Sigmoid colon (tissue), 7 donors: ENCODE results near the gene APOH. TPM values are rescaled to one million over a fixed set of nuclear protein-coding genes. Genes with fewer than 3 reads are reported as not detected.

Source experiments
- DNase-seq: peaks from one replicate; pipeline ENCODE4 v3.0.0-alpha.2; 2019
- H3K27ac ChIP-seq, 4 donors: fragments of 200-600 bp; sonication (generic); one replicate each; pipeline ENCODE4 v1.5.1; 2016 to 2019; ENCODE audit warnings: mild to moderate bottlenecking in 1 of 4
- H3K27me3 ChIP-seq, 3 donors: fragments of 200-600 bp; sonication (generic); one replicate each; pipeline ENCODE4 v1.5.1; 2019; ENCODE audit warnings: mild to moderate bottlenecking in 1 of 3
- H3K36me3 ChIP-seq, 4 donors: fragments of 200-600 bp; sonication (generic); one replicate each; pipeline ENCODE4 v1.5.1; 2016 to 2019
- H3K4me1 ChIP-seq, 4 donors: fragments of 200-600 bp; sonication (generic); one replicate each; pipeline ENCODE4 v1.5.1; 2017 to 2019
- H3K4me3 ChIP-seq, 4 donors: fragments of 200-600 bp; sonication (generic); one replicate each; pipeline ENCODE4 v1.5.1; 2017 to 2019; ENCODE audit warnings: mild to moderate bottlenecking in 2 of 4, moderate library complexity in 1 of 4
- H3K9me3 ChIP-seq, 4 donors: fragments of 200-600 bp in 3 of 4; sonication (generic) in 3 of 4; one replicate each; pipeline versions ENCODE4 v1.5.1 to v1.6.1; 2013 to 2019
- EP300 ChIP-seq, 4 donors: sonication (generic); formaldehyde crosslinking; IDR thresholded peaks; one replicate each; pipeline ENCODE4 v1.6.1; 2017; ENCODE audit warnings: antibody characterized with exemption in 4 of 4
- POLR2A ChIP-seq, 2 donors: fragments of 450-650 bp; IDR thresholded peaks; one replicate each; pipeline ENCODE4 v1.6.1; 2016; ENCODE audit warnings: antibody characterized with exemption in 2 of 2, mild to moderate bottlenecking in 2 of 2, moderate library complexity in 2 of 2
- POLR2AphosphoS5 ChIP-seq, 4 donors: sonication (generic); formaldehyde crosslinking; IDR thresholded peaks; one replicate each; pipeline ENCODE4 v1.6.1; 2017; ENCODE audit warnings: antibody characterized with exemption in 4 of 4
- WGBS, 2 donors: extraction: QIAGEN DNeasy Blood & Tissue Kit; methylation state at CpG; one replicate each; pipeline ENCODE4 v1.1.7; 2013; 5-methylcytosine and 5-hydroxymethylcytosine counted together
- intact Hi-C: fragments of 100-400 bp; cut with DNase I; formaldehyde crosslinking; loops from one replicate; pipeline ENCODE4 v1.15.1; 2023
- polyA plus RNA-seq, 3 donors: library from polyadenylated mRNA; stranded (reverse); fragments of 200-250 nt; gene quantifications; one replicate each; pipeline ENCODE4 v1.2.3, GENCODE V29; 2013
- total RNA-seq, 4 donors: library from RNA; depleted of rRNA; stranded (reverse); fragments of >200 nt; gene quantifications; one replicate each; pipeline ENCODE4 v1.1.0, GENCODE V29; 2016
- TF ChIP-seq, protein P1 (sequence below), 4 experiments: fragments of 450-650 bp in 3 of 4; fragments of 200-600 bp in 1 of 4; IDR thresholded peaks; one replicate each; pipeline ENCODE4 v1.5.1; 2016 to 2019; ENCODE audit warnings: antibody characterized with exemption in 4 of 4, mild to moderate bottlenecking in 3 of 4, moderate library complexity in 2 of 4
- donor health status: healthy with polysubstance abuse.
- donor health status: Bipolar disorder and iron deficiency.
- donor health status: healthy.

The APOH gene
- total and polyA plus RNA-seq, 7 donors: 0.20 to 0.71 TPM; not detected in 5

- TF ChIP-seq, protein P1, sequence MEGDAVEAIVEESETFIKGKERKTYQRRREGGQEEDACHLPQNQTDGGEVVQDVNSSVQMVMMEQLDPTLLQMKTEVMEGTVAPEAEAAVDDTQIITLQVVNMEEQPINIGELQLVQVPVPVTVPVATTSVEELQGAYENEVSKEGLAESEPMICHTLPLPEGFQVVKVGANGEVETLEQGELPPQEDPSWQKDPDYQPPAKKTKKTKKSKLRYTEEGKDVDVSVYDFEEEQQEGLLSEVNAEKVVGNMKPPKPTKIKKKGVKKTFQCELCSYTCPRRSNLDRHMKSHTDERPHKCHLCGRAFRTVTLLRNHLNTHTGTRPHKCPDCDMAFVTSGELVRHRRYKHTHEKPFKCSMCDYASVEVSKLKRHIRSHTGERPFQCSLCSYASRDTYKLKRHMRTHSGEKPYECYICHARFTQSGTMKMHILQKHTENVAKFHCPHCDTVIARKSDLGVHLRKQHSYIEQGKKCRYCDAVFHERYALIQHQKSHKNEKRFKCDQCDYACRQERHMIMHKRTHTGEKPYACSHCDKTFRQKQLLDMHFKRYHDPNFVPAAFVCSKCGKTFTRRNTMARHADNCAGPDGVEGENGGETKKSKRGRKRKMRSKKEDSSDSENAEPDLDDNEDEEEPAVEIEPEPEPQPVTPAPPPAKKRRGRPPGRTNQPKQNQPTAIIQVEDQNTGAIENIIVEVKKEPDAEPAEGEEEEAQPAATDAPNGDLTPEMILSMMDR (IDR thresholded peaks at IDR 0.05): no peak
- TF ChIP-seq EP300 (IDR thresholded peaks at IDR 0.05) (no peak), POLR2AphosphoS5 (IDR thresholded peaks at IDR 0.05) (no peak), POLR2A (IDR thresholded peaks at IDR 0.05) (no peak)
- Histone ChIP-seq H3K27ac (no peak overlapping the region), H3K4me3 (no peak overlapping the region), H3K4me1 (no peaks in the 10 kb centered on the region), H3K36me3 (no peaks in the 10 kb centered on the region), H3K9me3 (no peaks in the 10 kb centered on the region), H3K27me3 (peaks cover 0 to 5% (median 4%) of the 10 kb centered on the region in 3 donors)
- intact Hi-C loops: no loop called here
- no peak for DNase-seq
- WGBS, 2 donors: 93 to 95% methylated on average over 3 of the region's 3 CpGs
Measured at GRCh38 chr17:66215529-66215911, 13.7 kb downstream of the APOH start.

DNA sequence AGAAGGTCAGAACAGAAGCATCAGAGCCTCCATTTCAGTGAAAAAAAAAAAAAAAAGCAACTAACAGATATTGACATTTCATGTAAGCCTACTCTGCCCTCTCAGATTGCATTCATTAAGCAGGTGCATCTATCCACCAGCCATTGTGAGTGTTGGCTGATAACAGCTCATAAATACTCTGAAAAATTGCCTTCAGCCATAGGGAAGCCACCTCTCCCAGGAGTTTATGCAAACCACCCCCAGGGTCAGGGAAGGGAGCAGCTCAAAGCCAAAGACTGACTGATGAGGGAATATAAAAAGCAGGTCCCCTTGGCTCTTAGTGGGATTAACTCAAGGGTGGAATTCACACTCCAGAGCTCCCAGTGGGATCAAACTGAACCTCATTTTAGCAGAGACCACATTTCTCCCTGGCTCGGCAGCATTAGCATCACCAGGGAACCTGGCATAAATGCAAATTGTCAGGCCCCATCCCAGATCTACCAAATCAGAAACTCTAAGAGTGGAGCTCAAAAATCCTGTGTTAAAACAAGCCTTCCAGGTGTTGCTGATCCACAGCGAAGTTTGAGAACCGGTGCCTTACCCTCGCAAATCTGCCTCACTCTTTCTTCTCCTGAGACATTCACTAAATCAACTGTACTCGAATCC, 14.2 kb downstream of the APOH start:
- Histone ChIP-seq H3K9me3 (no peaks in the 10 kb centered on the region), H3K36me3 (no peaks in the 10 kb centered on the region), H3K27ac (no peak overlapping the region), H3K27me3 (peaks cover 0 to 2% (median 0%) of the 10 kb centered on the region in 3 donors), H3K4me3 (no peak overlapping the region), H3K4me1 (no peaks in the 10 kb centered on the region)
- no peak for TF ChIP-seq POLR2A (IDR thresholded peaks at IDR 0.05)
- TF ChIP-seq EP300 (IDR thresholded peaks at IDR 0.05): no peak
- TF ChIP-seq, protein P1 (IDR thresholded peaks at IDR 0.05): no peak
- no peak for TF ChIP-seq POLR2AphosphoS5 (IDR thresholded peaks at IDR 0.05)
- intact Hi-C loops: no loop called here
- 85 to 92% methylated on average over 5 of the region's 5 CpGs for WGBS, 2 donors
- DNase-seq: no peak

GRCh38 chr17:66211047-66211810, 18.0 kb downstream of the APOH start:
- Histone ChIP-seq H3K4me1 (no peaks in the 10 kb centered on the region), H3K4me3 (no peak overlapping the region), H3K9me3 (no peaks in the 10 kb centered on the region), H3K27ac (no peak overlapping the region), H3K27me3 (no peaks in the 10 kb centered on the region), H3K36me3 (no peaks in the 10 kb centered on the region)
- 91 to 94% methylated on average over 9 of the region's 9 CpGs for WGBS, 2 donors
- DNase-seq: no peak
- intact Hi-C loops: no loop called here
- TF ChIP-seq, protein P1 (IDR thresholded peaks at IDR 0.05): no peak
- TF ChIP-seq POLR2A (IDR thresholded peaks at IDR 0.05) (no peak), EP300 (IDR thresholded peaks at IDR 0.05) (no peak), POLR2AphosphoS5 (IDR thresholded peaks at IDR 0.05) (no peak)

- H3K4me3 ChIP-seq: no peak overlapping the region
- no peak for DNase-seq
- H3K27me3 ChIP-seq: no peaks in the 10 kb centered on the region
- TF ChIP-seq POLR2AphosphoS5 (IDR thresholded peaks at IDR 0.05) (no peak), POLR2A (IDR thresholded peaks at IDR 0.05) (no peak), EP300 (IDR thresholded peaks at IDR 0.05) (no peak)
- TF ChIP-seq, protein P1 (IDR thresholded peaks at IDR 0.05): no peak
- intact Hi-C loops: no loop called here
- no peaks in the 10 kb centered on the region for H3K36me3 ChIP-seq
- H3K4me1 ChIP-seq: no peaks in the 10 kb centered on the region
- no peak overlapping the region for H3K27ac ChIP-seq
- 93 to 95% methylated on average over 2 of the region's 2 CpGs for WGBS, 2 donors
- H3K9me3 ChIP-seq: no peaks in the 10 kb centered on the region
Measured at GRCh38 chr17:66210208-66210574, 19.0 kb downstream of the APOH start.
